Dendritic cell treated with granulocyte-macrophage colony-stimulating factor and Interleukin-4, amounts not matched to agents 40 ng/mL and 50 ng/mL, for 4 days (primary cell): ENCODE data around the gene LHX2.

Experiments
- H3K27ac Mint-ChIP-seq: one replicate; pipeline ENCODE4 v1.8.0; 2022; ENCODE audit warnings: mild to moderate bottlenecking, mixed read lengths
- H3K27me3 Mint-ChIP-seq: one replicate; pipeline ENCODE4 v1.8.0; 2022; ENCODE audit warnings: mild to moderate bottlenecking, mixed read lengths
- H3K36me3 Mint-ChIP-seq: one replicate; pipeline ENCODE4 v1.8.0; 2022; ENCODE audit warnings: low read depth, mixed read lengths
- H3K4me1 Mint-ChIP-seq: one replicate; pipeline ENCODE4 v1.8.0; 2022; ENCODE audit warnings: low read depth, mixed read lengths
- H3K4me3 Mint-ChIP-seq: one replicate; pipeline ENCODE4 v1.8.0; 2022; ENCODE audit warnings: mild to moderate bottlenecking, moderate library complexity, mixed read lengths
- H3K9me3 Mint-ChIP-seq: one replicate; pipeline ENCODE4 v1.8.0; 2022; ENCODE audit warnings: mixed read lengths
- intact Hi-C: fragments of 100-400 bp; cut with micrococcal nuclease; formaldehyde crosslinking; loops from one replicate; pipeline ENCODE4 v1.15.0; 2022

LHX2 gene

GRCh38 chr9:124022201-124023121 is 10.9 kb downstream of the LHX2 start:
- peaks cover 88% of the 10 kb centered on the region for H3K27me3 Mint-ChIP-seq
- H3K4me1 Mint-ChIP-seq, result peaks cover 30% of the 10 kb centered on the region
- H3K36me3 Mint-ChIP-seq, result no peaks in the 10 kb centered on the region
- intact Hi-C loops, result no loop called here
- H3K9me3 Mint-ChIP-seq, result no peaks in the 10 kb centered on the region
- H3K4me3 Mint-ChIP-seq, result no peak overlapping the region
- no peak overlapping the region for H3K27ac Mint-ChIP-seq

GRCh38 chr9:124024107-124024506 is 12.5 kb downstream of the LHX2 start:
- Mint-ChIP-seq H3K4me3 (no peak overlapping the region), H3K4me1 (peaks cover 23% of the 10 kb centered on the region), H3K27me3 (peaks cover 87% of the 10 kb centered on the region), H3K9me3 (no peaks in the 10 kb centered on the region), H3K36me3 (no peaks in the 10 kb centered on the region), H3K27ac (no peak overlapping the region)
- intact Hi-C loops, result no loop called here

- Mint-ChIP-seq H3K27ac (no peak overlapping the region), H3K9me3 (no peaks in the 10 kb centered on the region), H3K4me3 (no peak overlapping the region), H3K4me1 (peaks cover 5% of the 10 kb centered on the region), H3K27me3 (peaks cover 84% of the 10 kb centered on the region), H3K36me3 (no peaks in the 10 kb centered on the region)
- intact Hi-C loops, result no loop called here
These were observed 18.0 kb downstream of the LHX2 start for GRCh38 chr9:124029617-124030016.

- H3K27ac Mint-ChIP-seq, result no peak overlapping the region
These were observed 19.4 kb downstream of the LHX2 start for GRCh38 chr9:124030969-124031451.

DNA sequence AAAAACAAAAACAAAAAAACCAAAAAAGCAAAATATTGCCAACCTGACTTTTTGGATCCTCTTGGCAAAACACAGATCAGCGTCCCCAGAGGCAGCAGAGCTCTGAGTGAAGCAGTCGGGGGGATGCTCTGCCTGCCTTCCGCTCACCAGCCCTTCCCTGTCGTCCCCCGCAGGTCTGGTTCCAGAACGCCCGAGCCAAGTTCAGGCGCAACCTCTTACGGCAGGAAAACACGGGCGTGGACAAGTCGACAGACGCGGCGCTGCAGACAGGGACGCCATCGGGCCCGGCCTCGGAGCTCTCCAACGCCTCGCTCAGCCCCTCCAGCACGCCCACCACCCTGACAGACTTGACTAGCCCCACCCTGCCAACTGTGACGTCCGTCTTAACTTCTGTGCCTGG is 20.7 kb downstream of the LHX2 start:
- no peak overlapping the region for H3K4me3 Mint-ChIP-seq
- H3K4me1 Mint-ChIP-seq, result peaks cover 5% of the 10 kb centered on the region
- H3K36me3 Mint-ChIP-seq, result no peaks in the 10 kb centered on the region
- H3K27me3 Mint-ChIP-seq, result peaks cover 87% of the 10 kb centered on the region
- intact Hi-C loops, result no loop called here
- H3K27ac Mint-ChIP-seq, result no peak overlapping the region
- no peaks in the 10 kb centered on the region for H3K9me3 Mint-ChIP-seq

More at GRCh38 chr9:124030969-124031451, 19.4 kb downstream of the LHX2 start:
- Mint-ChIP-seq H3K4me3 (no peak overlapping the region), H3K27me3 (peaks cover 84% of the 10 kb centered on the region), H3K4me1 (peaks cover 5% of the 10 kb centered on the region), H3K36me3 (no peaks in the 10 kb centered on the region), H3K9me3 (no peaks in the 10 kb centered on the region)
- intact Hi-C loops, result no loop called here

- no peaks in the 10 kb centered on the region for H3K36me3 Mint-ChIP-seq
- intact Hi-C loops, result no loop called here
- H3K4me3 Mint-ChIP-seq, result no peak overlapping the region
- H3K9me3 Mint-ChIP-seq, result no peaks in the 10 kb centered on the region
- peaks cover 90% of the 10 kb centered on the region for H3K27me3 Mint-ChIP-seq
- no peak overlapping the region for H3K27ac Mint-ChIP-seq
- H3K4me1 Mint-ChIP-seq, result peaks cover 9% of the 10 kb centered on the region
These were observed 21.8 kb downstream of the LHX2 start for GRCh38 chr9:124033348-124033747.

- intact Hi-C loops, result no loop called here
These were observed 22.4 kb downstream of the LHX2 start for GRCh38 chr9:124033967-124034366.

DNA sequence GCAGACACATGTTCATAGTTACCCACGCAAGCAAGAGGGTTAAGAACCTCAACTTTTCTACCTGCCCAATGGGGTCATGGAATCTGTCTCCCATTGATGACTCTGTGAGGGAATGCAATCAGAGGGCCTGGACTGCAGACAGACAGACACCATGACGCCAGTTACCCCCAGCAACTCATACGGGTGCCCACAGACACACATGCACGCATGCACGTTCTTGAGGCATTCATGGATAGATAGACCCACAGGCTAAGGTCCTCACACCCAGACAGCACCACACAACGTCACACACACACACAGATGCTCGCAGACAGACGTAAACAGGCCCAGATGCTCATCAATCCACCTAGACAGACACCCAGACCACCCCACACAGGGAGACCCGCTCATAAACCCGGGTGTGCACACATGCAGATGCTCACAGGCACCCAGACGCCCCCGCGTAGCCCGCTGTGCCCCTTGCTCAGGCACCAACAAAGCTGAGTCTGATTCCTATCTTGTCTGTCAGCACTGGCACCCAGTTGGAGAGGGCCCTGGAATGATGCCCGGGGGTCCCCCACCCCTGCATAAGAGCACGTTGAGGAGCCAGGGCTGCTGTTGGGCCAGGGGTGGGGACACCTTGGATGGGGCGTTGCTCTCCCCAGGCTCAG is 23.6 kb downstream of the LHX2 start:
- H3K4me3 Mint-ChIP-seq, result no peak overlapping the region
- peaks cover 9% of the 10 kb centered on the region for H3K4me1 Mint-ChIP-seq
- H3K27ac Mint-ChIP-seq, result no peak overlapping the region
- no peaks in the 10 kb centered on the region for H3K36me3 Mint-ChIP-seq
- intact Hi-C loops, result no loop called here
- peaks cover 93% of the 10 kb centered on the region for H3K27me3 Mint-ChIP-seq
- H3K9me3 Mint-ChIP-seq, result no peaks in the 10 kb centered on the region

More at GRCh38 chr9:124033967-124034366, 22.4 kb downstream of the LHX2 start:
- Mint-ChIP-seq H3K9me3 (no peaks in the 10 kb centered on the region), H3K4me1 (peaks cover 9% of the 10 kb centered on the region), H3K27me3 (peaks cover 91% of the 10 kb centered on the region), H3K27ac (no peak overlapping the region), H3K36me3 (no peaks in the 10 kb centered on the region), H3K4me3 (no peak overlapping the region)

GRCh38 chr9:124036578-124036977 is 25.0 kb downstream of the LHX2 start:
- peaks cover 15% of the 10 kb centered on the region for H3K4me1 Mint-ChIP-seq
- H3K36me3 Mint-ChIP-seq, result no peaks in the 10 kb centered on the region
- H3K27ac Mint-ChIP-seq, result no peak overlapping the region
- no peaks in the 10 kb centered on the region for H3K9me3 Mint-ChIP-seq
- H3K4me3 Mint-ChIP-seq, result no peak overlapping the region
- H3K27me3 Mint-ChIP-seq, result peaks cover 93% of the 10 kb centered on the region
- intact Hi-C loops, result no loop called here

- Mint-ChIP-seq H3K27me3 (peaks cover 95% of the 10 kb centered on the region), H3K9me3 (no peaks in the 10 kb centered on the region), H3K36me3 (no peaks in the 10 kb centered on the region), H3K4me1 (peaks cover 12% of the 10 kb centered on the region), H3K27ac (no peak overlapping the region), H3K4me3 (no peak overlapping the region)
- intact Hi-C loops, result no loop called here
These were observed 26.2 kb downstream of the LHX2 start for GRCh38 chr9:124037790-124038189.

DNA sequence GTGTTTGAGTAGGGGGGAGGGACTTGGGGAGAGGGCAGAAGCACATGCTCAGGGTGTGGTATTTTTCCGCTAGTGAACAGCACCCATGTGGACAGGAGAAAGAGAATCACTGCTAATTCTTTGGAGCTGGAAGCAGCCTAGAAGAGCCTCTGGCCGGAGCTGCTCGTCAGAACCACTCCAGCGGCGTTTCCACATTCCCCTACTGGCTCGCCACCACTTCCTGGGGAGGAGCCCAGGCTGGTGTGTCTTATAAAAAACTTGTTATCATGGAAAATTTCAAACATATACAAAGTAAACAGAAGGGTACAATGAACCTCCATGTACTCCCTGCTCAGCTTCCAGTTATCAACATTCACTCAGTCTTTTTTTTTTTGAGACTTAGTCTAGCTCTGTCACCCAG is 26.7 kb downstream of the LHX2 start:
- Mint-ChIP-seq H3K36me3 (no peaks in the 10 kb centered on the region), H3K4me1 (peaks cover 12% of the 10 kb centered on the region), H3K4me3 (no peak overlapping the region), H3K27me3 (peaks cover 95% of the 10 kb centered on the region), H3K9me3 (no peaks in the 10 kb centered on the region), H3K27ac (no peak overlapping the region)
- intact Hi-C loops, result no loop called here

- H3K4me1 Mint-ChIP-seq, result peaks cover 12% of the 10 kb centered on the region
- H3K36me3 Mint-ChIP-seq, result no peaks in the 10 kb centered on the region
- no peak overlapping the region for H3K27ac Mint-ChIP-seq
- H3K4me3 Mint-ChIP-seq, result no peak overlapping the region
- H3K9me3 Mint-ChIP-seq, result no peaks in the 10 kb centered on the region
- H3K27me3 Mint-ChIP-seq, result peaks cover 95% of the 10 kb centered on the region
- intact Hi-C loops, result no loop called here
These were observed 27.4 kb downstream of the LHX2 start for GRCh38 chr9:124038790-124039633.

DNA sequence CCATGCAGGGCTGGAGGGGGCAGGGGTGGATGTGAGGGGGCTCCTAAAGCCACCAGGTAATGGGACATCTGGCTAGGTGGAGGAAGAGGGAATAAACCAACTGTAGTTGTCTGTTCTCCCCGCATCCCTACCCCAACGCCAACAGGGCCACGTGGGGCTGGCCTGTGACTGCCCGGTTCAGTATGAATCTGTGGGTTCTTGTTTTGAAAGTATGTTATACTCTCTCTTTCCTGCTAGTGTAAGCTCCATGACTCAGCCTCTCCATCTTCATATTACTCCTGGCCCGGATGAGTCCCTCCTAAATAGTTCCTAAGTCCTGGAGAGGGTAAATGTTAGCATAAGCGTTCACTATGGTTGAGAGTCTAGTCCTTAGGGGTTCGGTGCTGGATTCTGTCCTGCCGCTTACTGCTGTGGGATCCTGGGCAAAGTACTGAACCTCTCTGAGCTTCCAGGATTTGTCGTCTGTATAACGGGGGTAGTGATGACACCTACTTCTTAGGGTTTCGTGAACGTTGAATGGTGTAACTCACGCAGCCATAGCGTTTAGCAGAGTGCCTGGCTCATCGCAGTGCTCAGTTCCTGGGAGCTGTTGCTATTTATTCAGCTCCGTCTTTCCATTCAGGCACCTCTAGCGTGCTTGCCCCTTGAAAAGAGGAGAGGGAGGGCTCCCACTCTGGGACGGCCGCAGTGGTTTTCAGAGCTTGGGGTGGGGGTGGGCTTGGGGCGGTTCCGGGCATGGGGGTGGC is 28.8 kb downstream of the LHX2 start:
- no peak overlapping the region for H3K27ac Mint-ChIP-seq
- intact Hi-C loops, result loop anchor here (1.0 to 5.0 kb wide), 2 partner anchors 308 to 496 kb away; no protein-coding TSS in a partner anchor

More for the DNA sequence above, 28.8 kb downstream of the LHX2 start:
- peaks cover 97% of the 10 kb centered on the region for H3K27me3 Mint-ChIP-seq
- H3K4me3 Mint-ChIP-seq, result peak overlapping the region; percentile 66
- peaks cover 17% of the 10 kb centered on the region for H3K4me1 Mint-ChIP-seq
- no peaks in the 10 kb centered on the region for H3K9me3 Mint-ChIP-seq
- no peaks in the 10 kb centered on the region for H3K36me3 Mint-ChIP-seq
